Measurements from ENCODE around the gene MAGEA8. TPM values are rescaled to one million over a fixed set of nuclear protein-coding genes. Genes with fewer than 3 reads are reported as not detected.

Gene MAGEA8
- total RNA-seq, result not detected

GRCh38 chrX:149881081-149881711, at the start of gene MAGEA8:
TSS of gene MAGEA8 (plus strand) at chrX:149881183. CDS start at chrX:149884273, 3,090 bp downstream.

GRCh38 chrX:149929400-149929799, 48.4 kb downstream of the MAGEA8 start, which contains the start of gene HSFX4:
TSS of gene HSFX4 (plus strand) at chrX:149929573. CDS start at chrX:149929645, 72 bp downstream.

Other genes with a start within 250 kb of the MAGEA8 start
- gene TMEM185A, start 249.4 kb upstream of the MAGEA8 start, total RNA-seq, result 35.7 TPM
- 0.77 TPM for gene MAGEA11, start 169.1 kb upstream of the MAGEA8 start, total RNA-seq
- gene HSFX1, start 107.1 kb upstream of the MAGEA8 start, total RNA-seq, result 3.4 TPM
- gene MAGEA9, start 99.3 kb upstream of the MAGEA8 start, total RNA-seq, result not detected
- not detected for gene HSFX4, start 48.4 kb downstream of the MAGEA8 start, total RNA-seq
- 20.8 TPM for gene EOLA2, start 57.3 kb downstream of the MAGEA8 start, total RNA-seq